HG03060 (cell line): ENCODE data around the gene UBE2E2.

Experiments used
- ATAC-seq: cut with Tn5 transposase; IDR thresholded peaks from one replicate; pipeline ENCODE4 v1.9.1; 2021; ENCODE audit warnings: low read depth, moderate number of reproducible peaks; ENCODE audit not compliant: unreplicated experiment

The UBE2E2 gene

DNA sequence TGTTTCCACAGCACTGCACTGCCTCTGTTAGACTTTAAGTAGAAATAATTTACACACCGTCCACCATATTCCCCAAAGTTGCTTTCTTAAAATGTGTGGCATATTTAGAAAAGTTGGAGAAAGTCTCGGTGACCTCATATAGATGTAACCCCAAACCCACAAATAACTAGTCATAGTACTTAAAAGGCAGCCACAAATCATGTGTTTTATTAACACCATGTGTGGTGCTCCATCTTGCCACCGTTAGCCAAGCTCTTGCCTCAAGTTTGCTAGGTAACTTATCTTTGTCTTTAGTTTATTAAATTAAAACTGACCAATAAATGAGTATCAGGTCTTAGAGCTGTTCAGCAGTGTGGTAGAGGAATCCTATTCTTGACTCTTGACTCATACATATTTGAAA lies 257.9 kb downstream of the UBE2E2 start:
- ATAC-seq = no peak

DNA sequence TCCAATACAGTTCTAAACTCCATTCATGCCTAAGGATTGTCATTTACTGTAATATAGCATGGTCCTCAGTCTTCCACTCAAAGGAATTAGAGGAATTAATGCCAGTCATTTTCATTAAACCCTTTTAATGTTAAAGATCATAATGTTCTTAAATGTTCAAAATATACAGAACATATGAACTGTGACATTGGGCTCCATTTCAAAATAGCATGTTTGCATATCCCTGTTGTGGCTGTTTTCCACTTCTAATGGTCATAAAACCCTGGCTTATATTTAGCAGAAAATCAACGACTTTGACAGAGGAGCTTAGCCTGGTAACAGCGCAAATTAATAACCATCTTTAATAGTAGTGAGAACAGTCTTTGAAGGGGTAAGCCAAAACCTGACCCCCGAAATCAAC lies 260.7 kb downstream of the UBE2E2 start:
- ATAC-seq = no peak

DNA sequence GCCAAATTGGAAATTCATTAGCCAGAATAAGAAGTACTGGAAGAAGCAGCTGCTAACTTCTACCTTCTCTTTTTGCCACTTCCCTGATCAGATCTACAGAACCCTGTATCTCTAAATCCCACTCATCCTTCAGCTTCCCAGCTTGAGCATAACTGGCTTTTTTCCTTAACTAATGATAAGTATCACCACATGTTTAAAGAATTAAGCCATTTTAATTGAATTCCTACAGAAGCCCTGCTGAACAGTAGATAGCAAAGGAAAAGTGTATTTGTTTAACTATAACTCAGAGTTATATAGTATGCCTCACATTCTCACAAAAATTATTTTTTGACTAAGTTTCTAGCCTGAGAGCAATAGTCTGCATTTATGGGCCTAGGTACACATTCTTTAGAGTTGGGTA lies 262.4 kb downstream of the UBE2E2 start:
- no peak for ATAC-seq

DNA sequence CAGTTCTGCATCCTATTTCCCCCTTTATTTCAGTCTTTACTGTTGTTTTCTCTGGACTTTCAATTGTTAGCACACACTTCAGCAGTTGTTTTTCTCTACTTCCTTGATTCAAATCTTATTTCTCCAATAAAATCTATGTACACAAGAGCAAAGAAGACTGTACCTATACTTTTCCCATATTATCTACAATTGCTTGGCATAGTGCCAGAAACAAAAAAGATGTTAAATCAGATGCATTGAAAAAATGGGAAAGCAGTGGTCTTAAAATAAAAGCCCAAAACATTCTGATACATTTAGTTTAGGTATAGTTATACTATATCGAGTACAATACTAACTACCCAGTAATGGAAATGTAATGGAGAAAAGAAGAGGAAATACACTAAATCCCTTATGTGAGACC lies 265.1 kb downstream of the UBE2E2 start:
- no peak for ATAC-seq

DNA sequence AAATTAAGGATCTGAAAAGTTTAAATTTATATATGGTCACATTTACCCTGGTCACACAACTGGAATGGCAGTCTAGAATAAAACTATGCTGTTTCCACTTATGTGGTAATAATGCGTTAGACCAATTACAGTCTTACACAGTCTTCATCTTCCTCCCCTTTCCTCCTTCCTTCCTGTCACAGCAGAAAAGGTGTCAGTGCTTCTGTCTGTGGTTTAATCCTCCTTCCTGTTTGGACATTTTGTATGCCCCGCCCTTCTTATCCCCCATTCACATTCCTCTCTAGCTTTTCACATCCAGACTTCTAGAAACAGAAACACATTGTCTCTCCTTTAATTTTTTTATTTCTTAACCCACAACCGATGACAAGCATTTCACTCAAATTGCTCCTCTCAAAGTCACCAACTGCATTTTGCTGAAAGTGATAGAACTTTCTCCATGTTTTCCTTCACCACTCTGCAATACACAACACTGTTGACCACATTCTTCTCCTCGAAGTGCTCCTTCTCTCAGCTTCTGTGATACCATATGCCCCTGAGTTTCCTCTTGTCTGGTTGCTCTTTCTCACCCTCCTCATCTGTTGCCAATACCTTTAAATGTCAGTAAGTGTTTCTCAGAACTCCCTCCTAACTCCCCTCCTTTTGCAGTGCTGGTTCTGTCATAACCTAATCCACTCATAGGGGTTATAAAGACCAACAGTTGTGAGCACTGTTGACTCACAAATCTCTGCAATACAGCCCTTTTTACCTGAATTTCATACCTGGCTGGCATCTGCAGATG lies 271.6 kb downstream of the UBE2E2 start:
- ATAC-seq = no peak

GRCh38 chr3:23475446-23475845 lies 272.3 kb downstream of the UBE2E2 start:
- ATAC-seq = no peak

DNA sequence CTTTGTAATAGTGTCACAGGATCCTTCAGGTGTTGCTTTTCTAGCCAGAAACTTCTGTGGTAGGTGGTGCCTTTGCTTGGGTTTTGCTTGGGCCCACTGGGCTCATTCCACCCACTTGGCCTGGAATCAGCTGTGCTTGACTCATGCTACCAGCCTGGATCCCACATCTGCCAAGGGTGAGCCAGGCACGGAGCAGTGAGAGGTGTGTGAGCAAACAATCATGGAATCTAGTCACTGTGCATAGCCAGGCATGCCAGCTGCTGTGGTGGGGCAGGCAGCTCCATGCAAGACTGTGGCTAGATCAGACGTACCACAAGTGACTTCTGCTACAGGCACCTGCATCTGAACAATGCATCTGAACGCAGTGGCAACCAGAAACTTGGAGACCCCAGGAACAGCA lies 275.9 kb downstream of the UBE2E2 start:
- no peak for ATAC-seq

- ATAC-seq = no peak
These were observed 276.6 kb downstream of the UBE2E2 start for GRCh38 chr3:23479615-23480328.

GRCh38 chr3:23480329-23480714 lies 277.2 kb downstream of the UBE2E2 start:
- ATAC-seq = no peak

GRCh38 chr3:23481011-23481615 lies 278.0 kb downstream of the UBE2E2 start:
- ATAC-seq = no peak

DNA sequence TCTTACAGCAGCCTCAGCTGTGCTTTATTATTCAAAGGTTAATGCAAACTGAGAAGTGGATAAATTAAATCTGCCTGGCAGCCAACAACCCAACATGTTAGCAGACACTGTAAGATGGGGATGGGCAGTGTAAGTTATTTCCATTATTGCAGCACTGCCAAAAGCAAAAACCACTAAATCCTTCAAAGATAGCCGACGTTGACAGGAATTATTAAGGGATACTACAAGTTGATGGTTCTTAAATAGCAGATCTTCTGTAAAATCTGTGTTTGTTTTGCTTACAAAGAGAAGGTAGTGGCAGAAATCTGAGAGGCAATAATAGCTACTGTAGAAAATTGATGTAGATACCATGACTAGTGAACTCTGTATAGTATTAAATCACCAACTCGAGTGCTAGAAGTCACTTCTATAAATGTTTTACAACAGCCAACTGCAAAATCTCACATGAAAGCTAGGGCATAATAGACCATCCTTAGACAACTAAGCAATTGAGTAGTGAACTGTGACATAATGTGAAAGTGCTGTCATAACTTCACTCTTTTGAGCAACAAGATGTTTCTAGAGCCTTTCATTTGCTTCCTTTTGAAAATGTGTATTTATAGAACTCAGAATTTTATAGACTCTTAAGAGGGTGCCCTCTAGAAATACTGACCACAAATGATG lies 278.6 kb downstream of the UBE2E2 start:
- ATAC-seq = no peak

DNA sequence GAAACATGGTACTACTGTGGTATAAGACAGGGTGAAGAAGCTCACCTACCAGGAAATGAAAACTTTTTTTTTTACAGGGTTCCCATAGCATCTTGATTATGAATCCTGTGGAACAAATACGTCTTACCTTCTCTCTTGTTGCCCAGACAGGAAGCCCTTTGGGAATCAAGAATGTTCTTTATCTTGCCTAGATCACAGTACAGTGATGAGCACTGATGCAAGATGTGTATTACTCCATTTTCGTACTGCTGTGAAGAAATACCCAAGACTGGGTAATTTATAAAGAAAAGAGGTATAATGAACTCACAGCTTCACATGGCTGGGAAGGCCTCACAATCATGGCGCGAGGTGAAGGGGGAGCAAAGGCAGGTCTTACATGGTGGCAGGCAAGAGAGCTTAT lies 281.3 kb downstream of the UBE2E2 start:
- no peak for ATAC-seq

GRCh38 chr3:23485922-23486321 lies 282.8 kb downstream of the UBE2E2 start:
- no peak for ATAC-seq

DNA sequence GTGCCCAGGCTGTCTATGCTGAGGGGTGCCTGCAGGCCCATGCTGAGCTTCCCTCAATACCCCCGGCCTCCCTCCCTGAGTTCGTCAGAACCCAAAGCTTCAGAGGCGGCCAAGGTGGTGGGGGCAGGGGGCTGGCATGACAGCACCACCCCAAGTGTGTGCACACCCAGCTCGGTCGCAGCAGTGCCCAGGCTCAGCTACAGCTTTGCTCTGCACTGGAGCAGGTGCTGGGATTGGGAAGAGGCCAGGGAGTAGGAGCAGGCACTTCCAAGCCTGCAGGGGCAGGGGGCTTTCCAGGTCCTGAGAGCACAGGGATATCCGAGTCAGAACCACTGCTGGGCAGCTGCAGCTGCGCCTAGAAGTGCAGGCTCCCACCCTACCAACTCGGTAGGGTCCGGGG lies 283.9 kb downstream of the UBE2E2 start:
- no peak for ATAC-seq

DNA sequence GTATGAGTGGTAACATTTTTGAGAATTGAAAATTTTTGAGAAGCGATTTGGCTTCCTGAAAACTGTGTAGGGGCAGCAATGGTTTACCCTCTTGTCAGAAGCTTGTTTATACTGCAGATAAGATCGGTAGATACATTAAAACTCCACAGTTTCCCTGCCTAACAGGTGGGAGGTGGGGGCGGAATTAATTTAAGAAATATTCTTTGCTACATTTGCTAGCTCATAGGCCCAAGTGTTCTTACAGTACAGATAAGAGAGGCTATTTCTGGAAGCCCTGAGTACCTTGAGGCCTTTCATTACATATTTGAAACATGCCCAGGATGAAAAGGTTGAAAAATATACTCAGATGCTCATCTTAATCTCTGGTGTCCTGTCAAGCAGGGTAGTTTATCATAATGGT lies 285.5 kb downstream of the UBE2E2 start:
- no peak for ATAC-seq

- no peak for ATAC-seq
These were observed 286.4 kb downstream of the UBE2E2 start for GRCh38 chr3:23489300-23490158.

DNA sequence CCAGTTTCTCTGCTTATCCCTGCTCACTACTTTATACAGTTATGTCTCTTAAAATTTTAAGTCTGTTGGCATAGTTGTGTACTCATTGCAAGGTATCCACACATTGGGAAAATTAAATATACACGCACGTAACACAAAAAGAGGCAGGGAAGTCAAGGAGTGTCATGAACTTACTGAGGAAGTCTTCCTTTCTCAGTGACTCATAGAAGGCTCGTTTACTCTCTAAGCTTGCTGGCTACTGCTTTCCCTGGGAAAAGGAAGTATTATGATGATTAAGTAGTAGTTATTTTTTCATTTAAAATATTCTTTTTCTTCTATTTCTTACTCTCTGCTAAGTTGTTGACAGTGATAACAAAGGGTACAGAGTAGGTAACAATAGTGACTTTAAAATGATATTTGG lies 287.3 kb downstream of the UBE2E2 start:
- no peak for ATAC-seq

DNA sequence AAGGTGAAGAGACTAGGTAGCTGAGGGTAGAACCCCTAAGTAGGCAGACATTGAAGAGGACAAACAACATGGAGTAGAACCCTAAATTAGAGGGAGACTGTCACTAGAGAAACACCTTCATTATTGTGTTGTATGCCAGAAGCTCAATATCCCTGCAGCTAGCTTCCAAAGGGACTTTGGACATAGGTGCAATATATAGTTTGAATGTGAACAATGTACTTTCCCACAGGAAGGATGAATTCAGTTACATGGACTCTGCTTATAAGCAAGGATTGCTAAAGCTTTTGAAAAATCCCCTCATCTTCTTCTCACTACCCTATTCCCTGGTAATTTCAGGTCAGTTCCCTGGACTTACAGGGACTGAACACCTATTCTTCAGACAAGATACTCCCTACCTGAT lies 288.9 kb downstream of the UBE2E2 start:
- ATAC-seq = no peak

- no peak for ATAC-seq
These were observed 290.8 kb downstream of the UBE2E2 start for GRCh38 chr3:23493889-23494288.

- ATAC-seq = no peak
These were observed 291.8 kb downstream of the UBE2E2 start for GRCh38 chr3:23494967-23495366.
